GM18499 (cell line): Measurements from ENCODE around the gene WRAP53.

Source experiments
- ATAC-seq: cut with Tn5 transposase; IDR thresholded peaks from one replicate; pipeline ENCODE4 v1.9.1; 2021; ENCODE audit warnings: moderate number of reproducible peaks; ENCODE audit not compliant: insufficient read depth, unreplicated experiment

The WRAP53 gene

DNA sequence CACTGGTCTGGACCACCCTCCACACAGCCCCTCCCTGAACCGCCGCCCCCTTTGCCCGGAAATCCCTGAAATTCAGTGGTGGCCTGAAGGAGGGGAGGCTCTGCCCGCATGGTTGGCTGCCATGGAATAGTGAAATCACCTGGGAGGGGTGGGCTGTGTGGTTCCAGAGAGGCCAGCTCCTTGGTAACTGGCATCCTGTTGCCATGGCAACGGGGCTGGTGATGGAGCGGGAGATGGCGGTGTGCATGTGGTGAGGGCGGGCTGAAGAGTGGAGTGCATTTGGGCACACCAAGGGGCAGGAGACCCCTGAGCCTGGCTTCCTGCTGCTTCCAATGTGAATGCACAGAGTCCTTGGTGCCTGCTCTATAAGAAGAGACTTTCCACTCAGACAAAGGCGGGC lies 19.2 kb downstream of the WRAP53 start:
- ATAC-seq = no peak

DNA sequence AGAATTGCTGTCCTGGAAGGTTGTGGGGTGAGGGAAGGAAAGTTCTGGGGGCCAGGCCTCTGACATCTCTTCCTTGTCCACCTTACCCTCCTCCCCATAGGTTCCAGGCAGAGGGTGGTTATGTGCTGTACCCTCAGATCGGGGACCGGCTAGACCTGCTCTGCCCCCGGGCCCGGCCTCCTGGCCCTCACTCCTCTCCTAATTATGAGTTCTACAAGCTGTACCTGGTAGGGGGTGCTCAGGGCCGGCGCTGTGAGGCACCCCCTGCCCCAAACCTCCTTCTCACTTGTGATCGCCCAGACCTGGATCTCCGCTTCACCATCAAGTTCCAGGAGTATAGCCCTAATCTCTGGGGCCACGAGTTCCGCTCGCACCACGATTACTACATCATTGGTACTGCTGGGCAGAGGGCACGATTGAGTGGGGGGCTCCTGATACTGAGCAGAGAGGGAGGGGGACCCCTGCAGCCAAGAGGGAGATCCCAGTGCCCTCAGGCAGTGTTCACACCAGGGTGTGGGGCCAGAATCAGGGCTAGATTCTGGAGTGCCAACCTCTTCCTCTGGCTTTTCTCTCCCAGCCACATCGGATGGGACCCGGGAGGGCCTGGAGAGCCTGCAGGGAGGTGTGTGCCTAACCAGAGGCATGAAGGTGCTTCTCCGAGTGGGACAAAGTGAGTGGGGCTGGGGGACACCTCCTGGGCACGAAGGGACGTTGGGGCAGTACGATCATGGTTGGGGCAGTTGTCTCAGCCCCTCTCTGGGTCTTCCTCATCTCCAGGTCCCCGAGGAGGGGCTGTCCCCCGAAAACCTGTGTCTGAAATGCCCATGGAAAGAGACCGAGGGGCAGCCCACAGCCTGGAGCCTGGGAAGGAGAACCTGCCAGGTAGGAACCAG lies 19.8 kb downstream of the WRAP53 start:
- no peak for ATAC-seq

DNA sequence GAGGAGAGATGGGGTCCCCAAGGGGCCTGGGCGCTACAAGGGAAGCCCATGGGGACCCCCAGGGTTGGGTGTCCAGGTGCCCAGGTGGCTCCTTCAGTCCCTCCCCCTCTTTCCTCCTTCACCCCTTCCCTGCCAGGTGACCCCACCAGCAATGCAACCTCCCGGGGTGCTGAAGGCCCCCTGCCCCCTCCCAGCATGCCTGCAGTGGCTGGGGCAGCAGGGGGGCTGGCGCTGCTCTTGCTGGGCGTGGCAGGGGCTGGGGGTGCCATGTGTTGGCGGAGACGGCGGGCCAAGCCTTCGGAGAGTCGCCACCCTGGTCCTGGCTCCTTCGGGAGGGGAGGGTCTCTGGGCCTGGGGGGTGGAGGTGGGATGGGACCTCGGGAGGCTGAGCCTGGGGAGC lies 20.8 kb downstream of the WRAP53 start:
- ATAC-seq = no peak

DNA sequence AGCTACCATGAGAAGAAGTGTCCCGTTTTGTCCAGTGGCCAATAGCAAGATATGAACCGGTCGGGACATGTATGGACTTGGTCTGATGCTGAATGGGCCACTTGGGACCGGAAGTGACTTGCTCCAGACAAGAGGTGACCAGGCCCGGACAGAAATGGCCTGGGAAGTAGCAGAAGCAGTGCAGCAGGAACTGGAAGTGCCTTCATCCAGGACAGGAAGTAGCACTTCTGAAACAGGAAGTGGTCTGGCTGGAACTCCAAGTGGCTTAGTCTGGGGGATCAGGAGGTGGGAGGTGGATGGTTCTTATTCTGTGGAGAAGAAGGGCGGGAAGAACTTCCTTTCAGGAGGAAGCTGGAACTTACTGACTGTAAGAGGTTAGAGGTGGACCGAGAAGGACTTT lies 22.0 kb downstream of the WRAP53 start:
- no peak for ATAC-seq

GRCh38 chr17:7711051-7711755 lies 22.9 kb downstream of the WRAP53 start:
- ATAC-seq = no peak

- no peak for ATAC-seq
Measured at GRCh38 chr17:7712111-7712771, 24.0 kb downstream of the WRAP53 start.

- ATAC-seq = no peak
Measured at GRCh38 chr17:7713782-7714181, 25.5 kb downstream of the WRAP53 start.

DNA sequence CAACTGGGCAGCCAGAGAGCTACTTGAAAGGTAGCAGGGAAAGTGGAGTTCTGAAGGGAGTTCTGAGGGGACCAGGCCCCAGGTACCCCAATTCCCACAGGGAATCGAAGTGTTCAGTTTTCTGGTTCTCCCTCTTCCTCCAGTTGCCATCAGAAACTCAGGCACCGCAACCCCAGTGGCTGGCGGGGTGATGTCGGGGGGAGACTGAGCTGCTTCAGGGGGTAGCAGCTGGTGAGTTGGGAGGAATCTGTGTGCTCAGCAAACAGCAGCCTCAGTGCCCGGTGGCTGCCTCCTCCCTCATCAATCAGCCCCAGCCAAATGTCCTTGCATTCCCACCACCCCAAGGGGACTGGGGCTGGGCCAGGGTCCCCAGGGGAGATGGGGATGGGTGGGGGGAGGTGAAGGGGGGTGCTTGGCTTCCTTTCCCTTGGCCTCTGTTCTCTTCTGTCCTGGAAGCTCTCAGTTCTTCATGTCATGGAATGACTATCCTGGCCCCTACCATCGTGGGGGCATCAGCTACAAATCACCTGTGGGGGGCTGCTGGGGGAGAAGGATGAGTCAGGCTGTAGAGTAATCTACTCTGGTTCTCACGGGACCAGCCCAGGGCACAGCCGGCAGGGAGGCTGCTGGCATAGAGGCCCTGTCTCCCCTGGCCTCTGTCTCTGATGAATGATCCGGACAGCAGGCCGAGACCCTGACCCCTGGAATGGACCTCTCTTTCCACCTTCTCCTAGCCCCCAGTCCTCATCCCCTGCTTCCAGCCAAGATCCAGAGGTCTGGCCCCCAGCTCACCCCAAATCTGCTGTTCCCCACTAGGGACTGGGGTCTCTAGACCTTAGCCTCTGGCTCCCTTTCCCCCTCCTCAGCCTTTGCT lies 26.7 kb downstream of the WRAP53 start:
- ATAC-seq = no peak

- ATAC-seq = no peak
Measured at GRCh38 chr17:7715936-7716886, 27.9 kb downstream of the WRAP53 start.

DNA sequence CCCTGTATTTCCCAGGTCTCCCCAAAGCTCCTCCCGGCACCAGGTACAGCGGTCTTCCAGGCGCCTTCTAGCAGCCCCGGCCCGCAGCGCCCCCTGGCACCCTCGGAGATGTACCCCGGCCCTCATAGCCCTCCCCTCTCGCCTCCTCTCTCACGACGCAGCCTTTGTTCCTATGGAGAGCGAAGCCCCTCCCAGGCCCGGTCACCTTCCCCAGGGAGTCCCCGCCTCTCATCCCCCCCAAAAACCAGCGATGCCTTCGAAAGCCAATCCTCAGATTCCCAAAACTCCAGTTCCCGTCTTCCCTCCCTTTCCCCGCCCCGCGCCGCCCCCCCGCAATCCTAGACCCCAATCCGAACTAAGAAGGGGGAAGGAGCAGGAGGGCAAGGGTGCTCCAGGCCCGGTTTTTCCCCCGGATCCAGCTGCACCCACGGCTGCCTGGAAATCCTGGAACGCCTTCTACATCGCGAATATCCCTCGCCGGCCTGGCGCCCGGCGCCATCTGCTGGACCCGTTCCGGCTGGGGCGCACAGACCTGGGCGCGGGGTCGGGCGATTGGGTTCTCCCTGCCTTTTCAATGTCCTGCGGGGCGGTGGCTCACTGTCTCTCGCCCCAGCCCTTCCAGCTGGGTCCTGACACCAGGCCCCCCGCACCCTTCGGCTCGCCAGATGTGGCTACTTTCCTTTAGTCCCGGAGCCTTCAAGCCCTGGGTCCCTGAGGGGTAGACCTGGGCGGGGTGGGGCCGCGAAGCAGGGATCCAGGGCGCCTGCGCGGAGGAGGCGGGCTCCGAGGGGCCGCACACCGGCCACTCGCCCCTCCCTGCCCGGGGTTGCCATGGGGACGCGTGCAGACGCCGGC lies 28.9 kb downstream of the WRAP53 start, which contains the start of gene DNAH2:
Gene DNAH2 (plus strand): TSS at position 844 of the 855 bp plus-strand sequence. CDS start 1,991 bp downstream, outside the sequence.
- ATAC-seq = no peak

GRCh38 chr17:7717756-7718350 lies 29.6 kb downstream of the WRAP53 start:
- no peak for ATAC-seq

DNA sequence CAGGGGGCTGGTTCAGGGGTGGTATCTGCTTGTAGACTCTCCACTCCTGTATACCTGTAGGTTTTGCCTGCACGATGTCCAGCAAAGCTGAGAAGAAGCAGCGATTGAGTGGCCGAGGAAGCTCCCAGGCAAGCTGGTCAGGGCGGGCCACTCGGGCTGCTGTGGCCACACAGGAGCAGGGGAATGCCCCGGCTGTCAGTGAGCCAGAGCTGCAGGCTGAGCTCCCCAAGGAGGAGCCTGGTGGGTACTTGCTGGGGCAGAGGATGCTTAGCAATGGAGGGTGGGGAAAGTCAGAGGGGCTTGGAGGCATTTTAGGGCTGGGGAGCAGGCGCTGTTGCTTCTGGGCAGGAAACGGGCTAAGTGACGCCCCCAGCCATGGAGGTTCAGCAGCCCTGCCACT lies 31.4 kb downstream of the WRAP53 start:
- no peak for ATAC-seq

- ATAC-seq = no peak
Measured at GRCh38 chr17:7720125-7720524, 31.8 kb downstream of the WRAP53 start.

GRCh38 chr17:7721612-7722011 lies 33.3 kb downstream of the WRAP53 start:
- no peak for ATAC-seq

- no peak for ATAC-seq
Measured at GRCh38 chr17:7727886-7728285, 39.6 kb downstream of the WRAP53 start.

GRCh38 chr17:7729816-7730215 lies 41.5 kb downstream of the WRAP53 start:
- ATAC-seq = no peak

DNA sequence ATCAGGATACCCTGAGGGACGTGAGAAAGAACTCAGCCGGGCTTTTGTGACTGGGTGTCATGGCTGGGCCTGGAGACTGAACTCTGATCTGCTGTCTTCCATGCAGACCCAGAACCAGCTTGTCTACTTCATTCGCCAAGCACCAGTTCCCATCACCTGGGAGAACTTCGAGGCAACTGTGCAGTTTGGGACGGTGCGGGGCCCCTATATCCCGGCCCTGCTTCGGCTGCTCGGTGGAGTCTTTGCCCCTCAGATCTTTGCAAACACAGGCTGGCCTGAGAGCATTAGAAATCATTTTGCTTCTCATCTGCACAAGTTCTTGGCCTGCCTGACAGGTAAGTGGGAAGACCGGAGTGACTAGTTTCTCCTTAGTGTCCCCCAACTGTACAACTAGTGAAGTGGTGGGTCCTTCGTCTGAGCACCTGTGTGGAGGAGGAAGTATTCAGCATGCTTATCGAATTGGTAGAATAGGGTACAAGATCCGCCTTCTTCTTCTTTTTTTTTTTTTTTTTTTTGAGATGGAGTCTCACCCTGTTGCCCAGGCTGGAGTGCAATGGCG lies 44.8 kb downstream of the WRAP53 start:
- no peak for ATAC-seq
